Measurements from ENCODE around the gene WDR89. TPM values are rescaled to one million over a fixed set of nuclear protein-coding genes. Genes with fewer than 3 reads are reported as not detected.
"Not testable (repeated sequence)": the region's sequence is repeated elsewhere in the genome, so short reads cannot be mapped to it uniquely, and the experiment has no call there.

The WDR89 gene
- polyA plus RNA-seq, 12 donors: 11.4 to 17.2 (median 15.3) TPM; not detected in 1

DNA sequence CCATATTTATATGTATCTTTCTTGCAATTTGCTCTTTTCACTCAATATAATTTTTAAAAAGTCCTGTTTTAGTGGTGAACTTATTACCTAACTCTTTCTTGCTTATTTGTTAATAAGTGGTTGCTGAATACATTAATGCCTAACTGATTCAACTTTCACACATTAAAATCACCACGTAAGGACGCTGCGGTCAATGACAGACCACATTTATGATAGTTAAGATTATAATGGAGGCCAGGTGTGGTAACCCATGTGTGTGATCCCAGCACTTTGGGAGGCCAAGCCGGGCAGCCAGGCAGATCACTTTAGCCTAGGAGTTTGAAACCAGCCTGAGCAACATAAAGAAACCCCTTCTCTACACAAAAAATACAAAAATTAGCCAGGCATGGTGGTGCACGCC, 37.0 kb downstream of the WDR89 start:
- DNase-seq: no peak

DNA sequence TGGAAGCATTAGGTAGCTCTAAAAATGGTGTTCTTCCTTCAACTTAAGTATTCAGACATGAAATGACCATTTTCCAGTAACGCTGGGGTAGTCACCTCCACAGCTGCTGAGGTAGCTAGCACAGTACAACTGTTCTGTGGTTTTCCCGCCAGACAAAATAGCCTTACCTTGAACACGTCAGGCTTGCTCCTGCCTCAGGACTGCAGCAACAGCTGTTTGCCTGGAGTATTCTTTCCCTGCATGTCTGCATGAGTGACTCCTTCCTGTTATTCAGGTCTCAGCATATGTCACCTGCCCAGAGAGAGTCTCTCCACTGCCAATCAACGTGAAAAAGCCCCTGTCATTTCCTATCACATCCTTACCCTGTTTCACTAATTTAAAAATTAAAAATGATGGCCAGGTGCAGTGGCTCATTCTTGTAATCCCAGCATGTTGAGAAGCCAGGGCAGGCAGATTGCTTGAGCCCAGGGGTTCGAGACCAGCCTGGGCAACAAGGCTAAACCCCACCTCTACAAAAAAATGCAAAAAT, 37.9 kb downstream of the WDR89 start:
- no peak for DNase-seq

- no peak for DNase-seq
Observed at GRCh38 chr14:63598807-63599206, 42.9 kb downstream of the WDR89 start.

DNA sequence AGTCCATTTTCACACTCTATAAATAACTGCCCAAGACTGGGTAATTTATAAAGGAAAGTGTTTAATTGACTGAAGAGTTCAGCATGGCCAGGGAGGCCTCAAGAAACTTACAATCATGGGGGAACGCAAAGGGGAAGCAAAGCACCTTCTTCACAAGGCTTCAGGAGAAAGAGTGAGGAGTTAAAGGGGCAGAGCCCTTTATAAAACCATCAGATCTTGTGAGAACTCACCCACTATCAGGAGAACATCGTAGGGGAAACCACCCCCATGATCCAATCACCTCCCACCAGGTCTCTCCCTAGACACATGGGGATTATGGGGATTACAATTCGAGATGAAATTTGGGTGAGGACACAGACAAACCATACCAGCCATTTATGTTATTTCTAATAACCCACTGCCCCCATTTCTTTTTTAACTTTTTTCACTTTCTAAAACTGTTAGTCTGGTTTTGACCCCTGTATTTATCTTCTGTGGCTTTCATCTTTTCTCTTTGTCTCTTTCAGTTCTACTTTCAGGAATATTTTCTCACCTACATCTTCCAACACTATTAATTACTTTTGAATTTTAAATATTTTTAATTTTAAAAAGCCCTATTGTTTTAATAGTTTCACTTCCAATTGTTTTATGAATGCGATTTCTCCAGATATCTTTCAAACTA, 44.5 kb downstream of the WDR89 start:
- DNase-seq: no peak

DNA sequence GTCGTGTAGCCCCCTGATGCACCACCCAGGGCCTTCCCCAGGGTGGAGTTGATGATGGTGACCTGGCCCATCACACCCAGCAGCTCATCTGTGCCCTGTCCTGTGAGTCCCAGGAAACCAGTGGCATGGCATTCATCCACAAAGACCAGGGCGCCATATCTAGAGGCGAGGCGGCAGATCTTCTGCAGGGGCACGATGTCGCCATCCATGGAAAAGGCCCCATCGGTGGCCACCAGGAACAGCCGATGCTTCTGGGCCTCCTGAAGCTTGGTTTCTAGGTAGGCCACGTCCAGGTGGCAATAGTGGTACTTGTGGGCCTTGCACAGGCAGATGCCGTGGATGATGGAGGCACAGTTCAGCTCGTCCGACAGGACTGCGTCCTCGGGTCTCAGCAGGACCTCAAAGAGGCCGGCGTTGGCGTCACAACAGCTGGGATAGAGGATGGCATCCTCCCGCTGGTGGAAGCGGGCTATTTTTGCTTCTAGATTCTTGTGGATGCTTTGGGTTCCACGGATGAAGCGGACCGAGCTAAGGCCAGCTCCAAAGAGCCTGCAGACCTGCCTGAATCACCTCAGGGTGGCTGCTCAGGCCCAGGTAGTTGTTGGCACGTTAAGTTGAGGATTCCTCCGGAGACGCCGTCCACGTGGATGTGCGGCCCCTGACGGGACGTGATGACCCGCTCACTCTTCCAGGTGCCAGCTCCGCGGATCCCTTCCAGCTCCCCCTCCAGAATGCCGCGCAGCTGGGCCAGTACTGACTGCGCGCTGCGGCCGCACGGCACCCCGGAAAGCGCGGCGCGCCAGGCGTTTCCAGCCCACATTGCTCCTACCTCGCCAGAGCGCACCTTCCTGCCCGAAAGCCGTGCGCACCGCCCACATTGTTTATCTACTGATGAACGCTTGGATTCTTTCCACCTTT, 47.0 kb downstream of the WDR89 start:
- DNase-seq: no peak

- not testable (repeated sequence) for DNase-seq
Observed at GRCh38 chr14:63583046-63583445, 58.6 kb downstream of the WDR89 start.

GRCh38 chr14:63581491-63581890, 60.2 kb downstream of the WDR89 start:
- DNase-seq: no peak

GRCh38 chr14:63578300-63578699, 63.4 kb downstream of the WDR89 start:
- no peak for DNase-seq

DNA sequence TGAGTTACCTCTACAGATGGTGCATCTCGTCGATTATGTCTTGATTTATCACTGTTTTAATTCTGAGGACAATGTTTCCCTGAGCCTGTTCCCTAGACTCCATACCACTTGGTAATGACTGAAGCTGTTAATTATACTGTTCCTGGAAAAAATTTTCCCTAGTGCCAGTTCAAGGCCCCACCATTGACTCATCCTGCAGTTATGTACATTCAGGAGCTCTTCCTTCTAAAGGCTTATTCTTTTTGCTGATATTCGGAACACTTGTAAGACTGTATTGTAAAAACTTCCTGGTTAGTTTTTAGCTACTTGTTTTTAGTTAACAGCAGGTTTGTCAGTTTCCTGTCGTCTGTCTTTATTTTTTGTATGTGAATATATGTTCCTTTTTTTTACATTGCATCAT, 68.1 kb downstream of the WDR89 start:
- DNase-seq: no peak

DNA sequence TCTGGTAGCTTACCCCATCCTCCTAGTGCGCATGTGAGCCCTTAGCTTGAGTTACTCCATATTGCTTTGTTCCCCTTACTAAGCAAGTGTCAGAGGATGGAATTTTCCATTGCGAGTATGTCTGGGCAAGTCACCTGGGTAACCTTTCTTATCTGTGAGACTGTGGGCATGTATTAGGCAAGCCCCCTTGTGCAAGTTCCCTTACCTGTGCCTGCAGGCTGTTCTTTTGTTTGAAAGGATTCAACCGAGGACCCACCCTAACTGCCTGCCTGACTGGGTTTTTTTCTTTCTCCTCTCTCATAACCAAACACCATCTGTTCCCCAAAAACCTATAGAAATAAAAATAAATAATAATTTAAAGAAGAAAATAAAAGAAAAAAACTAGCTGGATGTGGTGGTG, 76.2 kb downstream of the WDR89 start:
- no peak for DNase-seq

- DNase-seq: no peak
Observed at GRCh38 chr14:63564318-63564717, 77.4 kb downstream of the WDR89 start.

GRCh38 chr14:63563370-63564026, 78.2 kb downstream of the WDR89 start:
- no peak for DNase-seq

DNA sequence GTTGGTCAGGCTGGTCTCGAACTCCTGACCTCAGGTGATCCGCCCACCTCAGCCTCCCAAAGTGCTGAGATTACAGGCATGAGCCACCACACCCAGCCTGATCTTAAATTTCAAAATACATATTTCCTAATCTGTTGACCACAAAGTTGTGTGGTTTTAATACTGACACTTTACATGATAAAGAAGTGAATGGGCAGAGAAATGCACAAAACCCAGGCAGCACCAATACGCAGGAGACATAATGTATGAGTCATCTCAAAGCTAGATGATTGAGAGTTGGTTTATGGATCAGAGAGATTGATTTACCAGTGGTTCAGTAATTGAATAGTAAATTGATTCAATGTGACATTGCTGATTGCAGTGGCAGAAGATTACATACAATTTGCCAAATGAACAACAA, 79.3 kb downstream of the WDR89 start:
- DNase-seq: no peak

- DNase-seq: no peak
Observed at GRCh38 chr14:63555572-63555971, 86.1 kb downstream of the WDR89 start.

DNA sequence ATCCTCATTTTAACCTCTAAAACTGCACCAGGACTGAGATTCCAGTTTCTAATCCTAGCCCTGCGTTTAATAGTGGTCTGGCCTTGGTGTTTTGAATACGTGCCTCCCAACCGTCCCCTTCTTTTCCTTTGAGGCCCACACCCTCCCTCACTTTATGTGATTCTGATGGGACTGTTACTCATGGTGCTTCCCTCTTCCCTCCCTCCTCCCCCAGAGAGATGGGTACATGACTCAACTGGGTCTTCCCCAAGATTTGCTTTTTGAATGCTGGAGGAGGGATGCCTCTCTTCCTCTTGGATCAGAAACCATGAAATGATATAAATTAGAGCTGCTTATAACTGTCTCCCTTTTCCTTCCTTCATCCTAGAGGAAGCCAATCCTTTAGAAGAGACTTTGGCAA, 90.3 kb downstream of the WDR89 start:
- DNase-seq: no peak

DNA sequence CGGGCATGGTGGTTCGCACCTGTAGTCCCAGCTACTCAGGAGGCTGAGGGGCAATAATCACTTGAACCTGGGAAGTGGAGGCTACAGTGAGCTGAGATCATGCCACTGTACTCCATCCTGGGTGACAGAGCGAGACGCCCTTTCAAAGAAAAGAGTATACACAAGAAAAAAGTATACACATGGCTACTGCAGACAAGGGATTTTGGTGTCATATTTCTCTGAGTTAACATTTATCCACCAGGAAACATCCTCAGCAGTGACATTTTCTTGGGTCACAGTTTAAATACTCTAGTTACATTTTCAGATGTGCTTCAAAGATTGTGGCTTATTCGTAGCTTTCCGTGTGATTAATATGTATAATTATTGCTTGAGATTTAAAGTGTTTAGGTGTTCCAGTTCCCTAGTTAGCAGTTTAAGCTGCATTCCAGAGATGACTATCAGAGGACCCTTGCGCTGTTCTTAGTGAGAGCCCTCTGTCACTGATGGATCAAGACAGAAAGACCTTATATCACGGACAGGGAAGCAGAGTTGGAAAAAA, 93.8 kb downstream of the WDR89 start:
- no peak for DNase-seq

Other genes with a start within 250 kb of the WDR89 start
- 10 to 100 TPM in 11 of 12 donors, not detected in 1; 17.8 to 31.0 (median 24.8) TPM for gene PPP2R5E, start 98.5 kb downstream of the WDR89 start, polyA plus RNA-seq (ENCODE audit: insufficient read length in 12 of 12)
- gene SGPP1, start 86.2 kb upstream of the WDR89 start, polyA plus RNA-seq (ENCODE audit: insufficient read length in 12 of 12): 10 to 100 TPM in 8 of 12 donors, 1 to 10 TPM in 3, not detected in 1; 8.1 to 13.9 (median 11.0) TPM
- 10 to 100 TPM in 11 of 12 donors, not detected in 1; 39.0 to 93.3 (median 56.5) TPM for gene SYNE2, start 211.1 kb upstream of the WDR89 start, polyA plus RNA-seq (ENCODE audit: insufficient read length in 12 of 12)